B cell (primary cell): Measurements from ENCODE around the gene ARHGAP35. TPM values are rescaled to one million over a fixed set of nuclear protein-coding genes. Genes with fewer than 3 reads are reported as not detected.

Experiments used
- ATAC-seq: fragments of 200-7000 bp; cut with Tn5 transposase; one replicate; pipeline ENCODE4 v1.10.0; 2021; ENCODE audit warnings: low read depth, mild to moderate bottlenecking, moderate number of reproducible peaks, moderate library complexity
- CTCF ChIA-PET: fragments of 350-600 bp; sonication (Branson Sonifier 250); formaldehyde crosslinking; loops from one replicate; lab custom pipeline; 2021; ENCODE audit warnings: antibody characterized with exemption, inconsistent platforms; lab: Charles Lee
- POLR2A ChIA-PET: fragments of 350-600 bp; sonication (Branson Sonifier 250); formaldehyde crosslinking; loops from one replicate; lab custom pipeline; 2021; ENCODE audit warnings: antibody characterized with exemption; lab: Charles Lee
- DNase-seq: peaks from one replicate; pipeline ENCODE4 v3.0.0; 2013
- H2AFZ ChIP-seq: 2 replicates; pipeline ENCODE4 v1.6.1; 2012; ENCODE audit warnings: mild to moderate bottlenecking, low read depth, low read length; ENCODE audit not compliant: insufficient read depth, poor library complexity, severe bottlenecking
- H3K27ac ChIP-seq, 2 donors: 1 replicate in 1 of 2; 2 replicates in 1 of 2; pipeline ENCODE4 v1.5.1; 2012 to 2013; ENCODE audit warnings: low read length in 2 of 2, mild to moderate bottlenecking in 2 of 2, moderate library complexity in 1 of 2
- H3K27me3 ChIP-seq, 4 experiments: fragments of 200-600 bp in 1 of 4; sonication (generic) in 1 of 4; replicated peaks in 1 of 4; 1 replicate in 2 of 4; 2 replicates in 2 of 4; pipeline versions ENCODE4 v1.6.1 to v1.7.0; 2013 to 2016; ENCODE audit warnings: low read length in 3 of 4, mild to moderate bottlenecking in 2 of 4, mixed read lengths in 1 of 4, moderate library complexity in 1 of 4; ENCODE audit not compliant: insufficient read depth in 4 of 4, control insufficient read depth in 3 of 4; ENCODE audit errors: control extremely low read depth in 1 of 4
- H3K36me3 ChIP-seq, 2 experiments: replicated peaks in 1 of 2; 1 replicate in 1 of 2; 2 replicates in 1 of 2; pipeline versions ENCODE4 v1.6.1 to v1.7.1; 2013; ENCODE audit warnings: low read length in 1 of 2; ENCODE audit not compliant: insufficient read depth in 2 of 2, control insufficient read depth in 1 of 2; ENCODE audit errors: control extremely low read depth in 1 of 2, extremely low read depth in 1 of 2
- H3K4me1 ChIP-seq, 2 donors: fragments of 200-600 bp in 1 of 2; sonication (generic) in 1 of 2; 1 replicate in 1 of 2; 2 replicates in 1 of 2; pipeline versions ENCODE4 v1.5.1 to v1.6.1; 2013 to 2017; ENCODE audit warnings: low read length in 2 of 2; ENCODE audit not compliant: control insufficient read depth in 2 of 2, insufficient read depth in 2 of 2
- H3K4me2 ChIP-seq: replicated peaks from 2 replicates; pipeline ENCODE3; 2012; ENCODE audit warnings: mild to moderate bottlenecking, low read depth, low read length; ENCODE audit not compliant: poor library complexity, severe bottlenecking
- H3K4me3 ChIP-seq, 5 experiments: fragments of 200-600 bp in 1 of 5; sonication (generic) in 1 of 5; 1 replicate in 3 of 5; 2 replicates in 2 of 5; pipeline versions ENCODE4 v1.5.1 to v1.7.0; 2011 to 2016; ENCODE audit warnings: low read length in 4 of 5, mild to moderate bottlenecking in 4 of 5, low read depth in 2 of 5, control low read depth in 1 of 5, moderate library complexity in 1 of 5; ENCODE audit not compliant: insufficient read depth in 1 of 5; ENCODE audit errors: control extremely low read depth in 1 of 5, extremely low read depth in 1 of 5
- H3K79me2 ChIP-seq: fragments of 200-600 bp; sonication (generic); one replicate; pipeline ENCODE4 v1.6.0; 2016; ENCODE audit warnings: low read length; ENCODE audit not compliant: control insufficient read depth, insufficient read depth
- H3K9ac ChIP-seq: fragments of 200-600 bp; sonication (generic); 2 replicates; pipeline ENCODE4 v1.6.1; 2017; ENCODE audit warnings: mild to moderate bottlenecking, low read length, moderate library complexity
- H3K9me3 ChIP-seq, 3 donors: one replicate each; pipeline versions ENCODE4 v1.6.1 to v1.7.1; 2013; ENCODE audit warnings: low read length in 2 of 3; ENCODE audit not compliant: control insufficient read depth in 2 of 3, insufficient read depth in 1 of 3; ENCODE audit errors: control extremely low read depth in 1 of 3
- H4K20me1 ChIP-seq: 2 replicates; pipeline ENCODE4 v1.6.0; 2012; ENCODE audit warnings: mild to moderate bottlenecking, low read length; ENCODE audit not compliant: insufficient read depth, control insufficient read depth, poor library complexity, severe bottlenecking
- H3K27ac Mint-ChIP-seq: one replicate; pipeline ENCODE4 v1.8.0; 2021; ENCODE audit warnings: mixed read lengths
- H3K27me3 Mint-ChIP-seq: one replicate; pipeline ENCODE4 v1.8.0; 2021; ENCODE audit warnings: mixed read lengths
- H3K4me1 Mint-ChIP-seq: one replicate; pipeline ENCODE4 v1.8.0; 2021; ENCODE audit warnings: mixed read lengths
- H3K4me3 Mint-ChIP-seq: one replicate; pipeline ENCODE4 v1.8.0; 2021; ENCODE audit warnings: mixed read lengths
- H3K9me3 Mint-ChIP-seq: one replicate; pipeline ENCODE4 v1.8.0; 2022; ENCODE audit warnings: mixed read lengths; ENCODE audit not compliant: insufficient read depth
- EZH2 ChIP-seq: IDR thresholded peaks from 2 replicates; pipeline ENCODE4 v1.6.1; 2012; ENCODE audit warnings: borderline replicate concordance, low read depth, mild to moderate bottlenecking, moderate library complexity, low read length; ENCODE audit not compliant: insufficient read depth, poor library complexity, severe bottlenecking
- WGBS: methylation state at CpG from one replicate; pipeline ENCODE4 v1.1.5; 2013; ENCODE audit warnings: missing lambda C conversion rate; ENCODE audit not compliant: insufficient coverage; 5-methylcytosine and 5-hydroxymethylcytosine counted together
- intact Hi-C: fragments of 100-400 bp; cut with micrococcal nuclease; formaldehyde crosslinking; loops from one replicate; pipeline ENCODE4 v1.10.0; 2022
- polyA plus RNA-seq: library from polyadenylated mRNA; depleted of rRNA; stranded (reverse); fragments of >200 nt; gene quantifications from 2 replicates; pipeline ENCODE4 v1.2.3, GENCODE V29; 2012
- total RNA-seq, 2 donors: library from RNA; stranded (reverse); fragments of 120-200 nt in 1 of 2; gene quantifications; 1 replicate in 1 of 2; 2 replicates in 1 of 2; pipeline versions ENCODE4 v1.2.3 to v1.2.4, GENCODE V29; 2013 to 2022
- TF ChIP-seq, protein P1 (sequence below): fragments of 200-600 bp; IDR thresholded peaks from one replicate; pipeline ENCODE4 v1.8.0; 2022; ENCODE audit warnings: antibody characterized with exemption, mild to moderate bottlenecking

The ARHGAP35 gene
- total and polyA plus RNA-seq, 2 donors (not counting 1 experiment from before 2014, with no cell fraction given), result 9.6 to 31.3 TPM

DNA sequence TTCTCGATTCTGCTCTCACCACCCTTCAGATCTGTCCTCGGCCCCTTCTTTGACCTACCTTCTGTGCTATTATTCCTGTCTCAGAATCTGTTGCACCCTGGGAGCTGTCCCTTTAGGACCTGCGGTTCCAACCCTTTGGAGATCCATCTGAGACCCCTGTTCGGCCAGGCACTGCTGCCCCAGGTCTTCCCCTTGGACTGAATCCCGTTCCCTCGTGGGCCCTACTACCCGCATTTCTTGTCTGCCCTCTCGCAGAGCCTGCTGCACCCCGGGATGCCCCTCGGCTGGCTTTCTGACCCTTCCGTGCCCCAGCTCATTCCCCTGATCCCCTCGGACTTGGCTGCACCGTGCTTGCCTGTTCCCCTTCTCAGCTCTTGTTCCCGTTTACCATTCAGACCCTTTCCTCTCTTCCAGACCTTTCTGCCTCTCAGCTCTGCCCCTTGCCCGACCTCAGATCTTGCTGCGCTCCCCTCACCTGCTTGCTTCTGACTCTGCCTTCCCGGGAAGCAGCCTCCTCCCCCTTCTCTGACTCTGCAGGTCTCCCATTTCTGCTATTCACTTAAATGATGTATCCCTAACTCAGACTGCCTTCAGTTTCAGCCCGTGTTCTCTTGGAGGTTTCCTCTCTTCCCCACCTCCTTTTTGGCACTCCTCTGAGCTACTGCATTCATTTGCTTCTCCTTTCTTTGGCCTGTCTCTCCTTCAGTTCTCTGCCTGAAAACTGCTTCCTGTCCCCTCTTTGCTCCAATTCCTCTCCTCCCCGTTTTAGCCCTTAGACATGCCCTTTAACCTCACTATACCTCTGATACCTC is 1.1 kb downstream of the ARHGAP35 start:
- Histone ChIP-seq H3K79me2 (peaks cover 50% of the 10 kb centered on the region), H3K27ac (peak overlapping the region in 1 of 2 donors; percentile 34), H3K27me3 (no peaks in the 10 kb centered on the region), H3K36me3 (no peaks in the 10 kb centered on the region), H4K20me1 (peaks cover 27% of the 10 kb centered on the region), H3K9me3 (peaks cover 0 to 5% (median 0%) of the 10 kb centered on the region in 3 donors), H3K9ac (peak overlapping the region; percentile 64), H2AFZ (peak overlapping the region; percentile 64), H3K4me3 (peak overlapping the region; percentile 43 to 79 (median 77)), H3K4me2 (peak overlapping the region; percentile 90), H3K4me1 (peaks cover 26 to 30% of the 10 kb centered on the region in 2 donors)
- Mint-ChIP-seq H3K27ac (no peak overlapping the region), H3K27me3 (no peaks in the 10 kb centered on the region), H3K9me3 (peaks cover 2% of the 10 kb centered on the region), H3K4me1 (peaks cover 23% of the 10 kb centered on the region), H3K4me3 (no peak overlapping the region)
- intact Hi-C loops, result loop anchor here (5.0 to 10.0 kb wide), 2 partner anchors 270 to 393 kb away; partner anchors contain the start of genes CCDC9 and SAE1
- ChIA-PET CTCF (interaction anchor here (0.7 to 1.3 kb wide), 4 partner anchors 10 to 422 kb away, joined by 3 to 5 read pairs (median 4); no protein-coding TSS in a partner anchor), POLR2A (interaction anchor here (0.5 to 0.9 kb wide), 3 partner anchors 17 to 122 kb away, joined by 3 to 4 read pairs (median 3); no protein-coding TSS in a partner anchor)
- TF ChIP-seq, protein P1, sequence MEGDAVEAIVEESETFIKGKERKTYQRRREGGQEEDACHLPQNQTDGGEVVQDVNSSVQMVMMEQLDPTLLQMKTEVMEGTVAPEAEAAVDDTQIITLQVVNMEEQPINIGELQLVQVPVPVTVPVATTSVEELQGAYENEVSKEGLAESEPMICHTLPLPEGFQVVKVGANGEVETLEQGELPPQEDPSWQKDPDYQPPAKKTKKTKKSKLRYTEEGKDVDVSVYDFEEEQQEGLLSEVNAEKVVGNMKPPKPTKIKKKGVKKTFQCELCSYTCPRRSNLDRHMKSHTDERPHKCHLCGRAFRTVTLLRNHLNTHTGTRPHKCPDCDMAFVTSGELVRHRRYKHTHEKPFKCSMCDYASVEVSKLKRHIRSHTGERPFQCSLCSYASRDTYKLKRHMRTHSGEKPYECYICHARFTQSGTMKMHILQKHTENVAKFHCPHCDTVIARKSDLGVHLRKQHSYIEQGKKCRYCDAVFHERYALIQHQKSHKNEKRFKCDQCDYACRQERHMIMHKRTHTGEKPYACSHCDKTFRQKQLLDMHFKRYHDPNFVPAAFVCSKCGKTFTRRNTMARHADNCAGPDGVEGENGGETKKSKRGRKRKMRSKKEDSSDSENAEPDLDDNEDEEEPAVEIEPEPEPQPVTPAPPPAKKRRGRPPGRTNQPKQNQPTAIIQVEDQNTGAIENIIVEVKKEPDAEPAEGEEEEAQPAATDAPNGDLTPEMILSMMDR, result no peak
- TF ChIP-seq EZH2, result no peak
- ATAC-seq, result no peak
- WGBS, result 3% methylated on average over 19 of the region's 19 CpGs
- DNase-seq, result peak; percentile 42
